DLD1 (cell line): ENCODE data around the gene F11.
"Not testable (repeated sequence)": the region's sequence is repeated elsewhere in the genome, so short reads cannot be mapped to it uniquely, and the experiment has no call there.

ENCODE experiments used
- in situ Hi-C: cut with HindIII; loops from 2 replicates; pipeline ENCODE4 v1.10.0; 2017; ENCODE audit warnings: low sequenced_read_pairs

Gene F11

GRCh38 chr4:186265683-186266652 is at the start of gene F11:
TSS of gene F11 (plus strand) at chr4:186266189. CDS start at chr4:186267137, 948 bp downstream.
- in situ Hi-C loops = no loop called here

GRCh38 chr4:186216465-186217024 is 49.4 kb upstream of the F11 start:
- in situ Hi-C loops = no loop called here

- in situ Hi-C loops = no loop called here
Measured at GRCh38 chr4:186217733-186218293, 48.2 kb upstream of the F11 start.

GRCh38 chr4:186221624-186222023 is 44.4 kb upstream of the F11 start:
- in situ Hi-C loops = no loop called here

GRCh38 chr4:186225848-186226247 is 40.1 kb upstream of the F11 start:
- in situ Hi-C loops = no loop called here

GRCh38 chr4:186226521-186227189 is 39.3 kb upstream of the F11 start:
- in situ Hi-C loops = no loop called here

GRCh38 chr4:186227221-186227620 is 38.8 kb upstream of the F11 start, which contains the start of gene KLKB1:
TSS of gene KLKB1 (plus strand) at chr4:186227507. CDS start at chr4:186228196, 689 bp downstream.
- in situ Hi-C loops = no loop called here

GRCh38 chr4:186227744-186228513 is 38.1 kb upstream of the F11 start:
- in situ Hi-C loops = no loop called here

GRCh38 chr4:186228514-186228894 is 37.5 kb upstream of the F11 start:
- in situ Hi-C loops = no loop called here

- in situ Hi-C loops = no loop called here
Measured at GRCh38 chr4:186234367-186234766, 31.6 kb upstream of the F11 start.

GRCh38 chr4:186236126-186236525 is 29.9 kb upstream of the F11 start:
- in situ Hi-C loops = no loop called here

- in situ Hi-C loops = no loop called here
Measured at GRCh38 chr4:186240452-186240847, 25.5 kb upstream of the F11 start.

GRCh38 chr4:186240848-186241491 is 25.0 kb upstream of the F11 start:
- in situ Hi-C loops = no loop called here

GRCh38 chr4:186241616-186242015 is 24.4 kb upstream of the F11 start:
- in situ Hi-C loops = no loop called here

- in situ Hi-C loops = not testable (repeated sequence)
Measured at GRCh38 chr4:186242031-186242430, 24.0 kb upstream of the F11 start.

GRCh38 chr4:186243331-186243730 is 22.7 kb upstream of the F11 start:
- in situ Hi-C loops = no loop called here

- in situ Hi-C loops = no loop called here
Measured at GRCh38 chr4:186244835-186245234, 21.2 kb upstream of the F11 start.

- in situ Hi-C loops = not testable (repeated sequence)
Measured at GRCh38 chr4:186247062-186247752, 18.8 kb upstream of the F11 start.

- in situ Hi-C loops = no loop called here
Measured at GRCh38 chr4:186248643-186249042, 17.3 kb upstream of the F11 start.
